Upper lobe of right lung (tissue), 1 donor: Measurements from ENCODE around the gene TBX15. TPM values are rescaled to one million over a fixed set of nuclear protein-coding genes. Genes with fewer than 3 reads are reported as not detected.

Experiments
- ATAC-seq: fragments of 200-7000 bp; cut with Tn5 transposase; one replicate; pipeline ENCODE4 v1.9.1; 2020; ENCODE audit warnings: mild to moderate bottlenecking, moderate library complexity
- DNase-seq: peaks from one replicate; pipeline ENCODE4 v3.0.0-alpha.2; 2020
- H3K27ac ChIP-seq: fragments of 200-600 bp; one replicate; pipeline ENCODE4 v1.8.0; 2022
- H3K27me3 ChIP-seq: fragments of 200-600 bp; one replicate; pipeline ENCODE4 v1.8.0; 2022; ENCODE audit warnings: mild to moderate bottlenecking
- H3K36me3 ChIP-seq: fragments of 200-600 bp; one replicate; pipeline ENCODE4 v1.8.0; 2022
- H3K4me1 ChIP-seq: fragments of 200-600 bp; one replicate; pipeline ENCODE4 v1.8.0; 2022
- H3K4me3 ChIP-seq: fragments of 200-600 bp; one replicate; pipeline ENCODE4 v1.8.0; 2022; ENCODE audit warnings: mild to moderate bottlenecking
- H3K9me3 ChIP-seq: fragments of 200-600 bp; one replicate; pipeline ENCODE4 v1.8.0; 2022
- intact Hi-C: fragments of 100-400 bp; cut with DNase I; formaldehyde crosslinking; loops from one replicate; pipeline ENCODE4 v1.11.0; 2022
- total RNA-seq: library from RNA; stranded (reverse); fragmentation: NEBNext Ultra II Directional; extraction: Animal tissue kit (Norgen Biotek cat#: 25700); gene quantifications from one replicate; pipeline ENCODE4 v1.2.1, GENCODE V29; 2021
- TF ChIP-seq, protein P1 (sequence below): fragments of 200-600 bp; IDR thresholded peaks from one replicate; pipeline ENCODE4 v1.8.0; 2022; ENCODE audit warnings: antibody characterized with exemption
- donor health status: DM: no; HTN: yes; CAD: no; lungs with severe emphysema.

Gene TBX15
- total RNA-seq, 1 donor from 2014 or later = 0.64 TPM

DNA sequence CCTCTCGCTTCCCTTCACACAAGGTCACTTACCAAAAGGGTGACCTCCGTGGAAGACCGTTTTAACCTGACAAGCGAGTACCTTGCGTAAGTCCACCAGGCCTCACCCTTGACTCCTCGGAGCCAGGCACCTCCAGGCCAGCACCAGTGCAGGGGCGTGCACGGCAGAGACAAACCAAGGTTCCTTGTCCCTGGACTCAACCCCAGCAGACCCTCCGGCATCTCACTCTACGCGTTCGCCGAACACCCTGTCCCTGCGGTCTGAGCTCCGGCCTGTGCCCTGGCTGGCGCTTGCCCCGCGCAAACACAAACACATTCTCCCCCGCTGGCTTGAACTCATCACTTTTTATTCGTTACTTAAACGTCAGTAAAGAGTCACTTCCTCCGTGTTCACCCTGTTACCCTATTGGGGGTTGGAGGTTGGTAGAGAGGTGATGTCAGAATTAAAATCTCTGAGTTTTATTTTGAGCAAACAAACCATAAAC is 4.5 kb downstream of the TBX15 start:
- H3K36me3 ChIP-seq = no peaks in the 10 kb centered on the region
- intact Hi-C loops = no loop called here
- peaks cover 11% of the 10 kb centered on the region for H3K4me1 ChIP-seq
- H3K4me3 ChIP-seq = no peak overlapping the region
- DNase-seq (no peak), ATAC-seq (no peak)
- H3K27me3 ChIP-seq = peaks cover 98% of the 10 kb centered on the region
- no peak overlapping the region for H3K27ac ChIP-seq
- TF ChIP-seq, protein P1, sequence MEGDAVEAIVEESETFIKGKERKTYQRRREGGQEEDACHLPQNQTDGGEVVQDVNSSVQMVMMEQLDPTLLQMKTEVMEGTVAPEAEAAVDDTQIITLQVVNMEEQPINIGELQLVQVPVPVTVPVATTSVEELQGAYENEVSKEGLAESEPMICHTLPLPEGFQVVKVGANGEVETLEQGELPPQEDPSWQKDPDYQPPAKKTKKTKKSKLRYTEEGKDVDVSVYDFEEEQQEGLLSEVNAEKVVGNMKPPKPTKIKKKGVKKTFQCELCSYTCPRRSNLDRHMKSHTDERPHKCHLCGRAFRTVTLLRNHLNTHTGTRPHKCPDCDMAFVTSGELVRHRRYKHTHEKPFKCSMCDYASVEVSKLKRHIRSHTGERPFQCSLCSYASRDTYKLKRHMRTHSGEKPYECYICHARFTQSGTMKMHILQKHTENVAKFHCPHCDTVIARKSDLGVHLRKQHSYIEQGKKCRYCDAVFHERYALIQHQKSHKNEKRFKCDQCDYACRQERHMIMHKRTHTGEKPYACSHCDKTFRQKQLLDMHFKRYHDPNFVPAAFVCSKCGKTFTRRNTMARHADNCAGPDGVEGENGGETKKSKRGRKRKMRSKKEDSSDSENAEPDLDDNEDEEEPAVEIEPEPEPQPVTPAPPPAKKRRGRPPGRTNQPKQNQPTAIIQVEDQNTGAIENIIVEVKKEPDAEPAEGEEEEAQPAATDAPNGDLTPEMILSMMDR = no peak
- no peaks in the 10 kb centered on the region for H3K9me3 ChIP-seq

DNA sequence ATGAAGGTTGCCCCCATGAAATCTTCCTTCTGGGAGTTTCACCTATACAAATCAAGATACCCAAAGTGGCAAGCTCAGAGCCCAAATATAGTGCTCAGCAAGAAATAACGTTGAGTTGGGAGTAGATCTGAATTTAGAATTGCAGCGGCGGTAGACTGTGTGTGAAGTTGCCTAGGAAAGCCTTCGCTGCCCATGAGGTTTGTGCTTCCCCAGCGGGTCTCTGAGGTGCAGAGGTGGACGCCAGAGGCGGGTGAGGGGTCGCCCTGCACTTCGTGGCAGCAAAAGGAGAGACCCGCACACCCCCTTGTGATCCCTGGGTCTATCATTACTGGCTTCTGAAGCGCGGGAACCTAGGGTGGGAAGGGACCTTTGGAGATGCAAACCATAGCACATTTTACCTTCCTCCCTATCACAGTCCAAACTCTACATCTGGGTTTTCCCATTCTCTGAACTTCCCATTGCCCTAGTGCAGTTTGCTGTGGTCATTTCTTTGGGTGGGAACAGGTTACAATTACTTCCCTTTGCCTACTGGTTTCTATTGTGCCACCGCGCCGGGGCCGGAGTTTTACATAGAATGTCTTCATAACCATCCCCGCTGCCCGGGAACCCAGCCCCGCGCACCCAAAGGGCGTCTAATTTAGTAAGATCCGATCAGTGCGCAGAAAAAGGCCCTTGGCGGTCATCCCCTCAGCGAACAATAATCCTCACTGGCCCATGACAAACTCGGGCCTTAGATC is 5.2 kb downstream of the TBX15 start:
- H3K4me3 ChIP-seq = no peak overlapping the region
- ATAC-seq (no peak), DNase-seq (no peak)
- peaks cover 97% of the 10 kb centered on the region for H3K27me3 ChIP-seq
- peaks cover 11% of the 10 kb centered on the region for H3K4me1 ChIP-seq
- no peak overlapping the region for H3K27ac ChIP-seq
- intact Hi-C loops = no loop called here
- TF ChIP-seq, protein P1 = no peak
- no peaks in the 10 kb centered on the region for H3K36me3 ChIP-seq
- no peaks in the 10 kb centered on the region for H3K9me3 ChIP-seq

DNA sequence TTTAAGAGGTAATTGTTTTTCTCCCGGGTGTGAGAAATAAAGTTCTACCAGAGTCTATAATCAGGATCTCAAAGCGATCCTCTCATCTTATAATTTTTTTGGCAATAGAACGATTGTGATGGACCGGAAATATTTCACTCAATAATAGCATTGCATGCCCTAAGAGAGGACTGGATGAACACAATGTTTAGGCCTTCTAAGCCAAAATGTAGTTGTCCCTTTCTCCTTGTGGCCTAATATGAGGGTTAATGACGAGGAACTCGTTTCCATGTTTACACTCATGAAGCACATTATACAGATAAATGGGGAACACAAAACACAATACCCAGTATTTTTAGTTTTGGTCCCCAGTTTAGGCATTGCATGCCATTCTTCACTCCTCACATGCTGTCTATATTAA is 5.9 kb downstream of the TBX15 start:
- no peak overlapping the region for H3K4me3 ChIP-seq
- H3K27ac ChIP-seq = no peak overlapping the region
- DNase-seq = no peak
- TF ChIP-seq, protein P1 = no peak
- no peak for ATAC-seq
- H3K9me3 ChIP-seq = no peaks in the 10 kb centered on the region
- no peaks in the 10 kb centered on the region for H3K36me3 ChIP-seq
- H3K4me1 ChIP-seq = peaks cover 11% of the 10 kb centered on the region
- H3K27me3 ChIP-seq = peaks cover 97% of the 10 kb centered on the region
- intact Hi-C loops = no loop called here

DNA sequence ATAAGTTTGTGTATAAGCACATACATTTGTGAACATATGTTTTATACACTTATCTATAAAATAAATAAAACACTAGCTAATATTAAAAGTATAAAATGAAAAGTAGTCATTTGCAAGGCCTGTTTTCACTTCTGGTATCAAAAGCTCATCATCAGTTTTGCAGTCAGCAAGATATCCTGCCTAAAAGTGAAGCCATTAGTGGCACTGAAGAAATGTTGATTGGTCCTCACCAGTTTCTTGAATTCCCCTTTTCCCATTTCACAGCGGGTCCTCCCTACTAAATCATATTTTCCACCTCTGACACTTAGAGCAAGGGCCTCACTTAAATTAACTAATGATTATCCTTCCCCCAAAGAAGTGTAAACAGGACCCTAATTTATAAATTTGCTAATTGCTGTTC is 6.7 kb downstream of the TBX15 start:
- intact Hi-C loops = no loop called here
- H3K27me3 ChIP-seq = peaks cover 97% of the 10 kb centered on the region
- no peak overlapping the region for H3K4me3 ChIP-seq
- H3K9me3 ChIP-seq = no peaks in the 10 kb centered on the region
- ATAC-seq (no peak), DNase-seq (no peak)
- H3K36me3 ChIP-seq = no peaks in the 10 kb centered on the region
- H3K4me1 ChIP-seq = peaks cover 11% of the 10 kb centered on the region
- TF ChIP-seq, protein P1 = no peak
- H3K27ac ChIP-seq = no peak overlapping the region

DNA sequence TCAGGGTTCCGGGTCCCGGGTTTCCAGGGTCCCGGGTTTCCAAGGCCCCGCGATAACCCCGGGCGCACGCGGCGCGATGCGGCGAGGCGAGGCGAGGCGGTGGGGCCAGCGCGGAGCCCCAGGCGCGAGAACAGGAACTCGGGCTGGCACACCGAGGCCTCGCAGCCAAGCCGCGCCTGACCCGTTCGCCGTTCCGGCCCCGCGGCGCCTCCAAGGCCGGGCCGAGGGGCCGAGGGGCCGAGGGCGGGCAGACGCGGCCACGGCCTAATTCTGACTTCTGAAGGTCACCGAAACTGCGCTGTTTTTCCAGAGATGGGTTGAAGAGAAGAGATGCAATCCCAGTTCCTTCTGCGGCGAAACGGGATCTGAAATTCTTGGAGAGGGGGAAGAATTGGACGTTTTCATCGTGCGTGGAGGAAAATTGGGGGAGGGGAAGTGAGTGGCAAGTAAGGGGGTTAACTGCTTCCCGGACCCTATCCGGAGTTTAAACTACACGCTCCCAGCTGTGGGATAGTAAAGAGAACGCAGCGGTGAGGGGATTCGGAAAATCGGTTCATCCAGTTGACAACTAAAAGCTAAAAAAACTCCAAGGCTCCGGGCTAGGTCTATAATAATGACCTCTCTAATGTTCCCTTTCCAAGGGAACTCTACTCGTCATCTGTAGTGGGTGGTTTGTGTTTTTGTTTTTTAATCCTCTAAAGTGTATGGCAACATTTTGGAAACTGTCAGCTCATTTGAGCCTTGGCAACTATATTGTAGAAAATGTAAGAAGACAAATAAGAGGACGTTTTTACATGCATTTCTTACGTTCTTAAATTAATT is 8.2 kb downstream of the TBX15 start:
- Histone ChIP-seq H3K27me3 (peaks cover 90% of the 10 kb centered on the region), H3K4me1 (peaks cover 11% of the 10 kb centered on the region), H3K4me3 (no peak overlapping the region), H3K27ac (no peak overlapping the region), H3K36me3 (no peaks in the 10 kb centered on the region), H3K9me3 (no peaks in the 10 kb centered on the region)
- TF ChIP-seq, protein P1 = no peak
- ATAC-seq (no peak), DNase-seq (no peak)
- intact Hi-C loops = no loop called here
